Stomach (tissue), 4 donors: ENCODE measurements around the gene NAALADL2.

ENCODE experiments used
- CTCF ChIP-seq, 7 experiments: fragments of 450-650 bp in 4 of 7; fragments of 200-600 bp in 3 of 7; sonication (generic) in 3 of 7; IDR thresholded peaks; one replicate each; pipeline ENCODE4 v1.5.1; 2016 to 2019; ENCODE audit warnings: antibody characterized with exemption in 7 of 7, control low read depth in 2 of 7, mild to moderate bottlenecking in 1 of 7
- POLR2A ChIP-seq, 4 donors: fragments of 450-650 bp; IDR thresholded peaks; one replicate each; pipeline ENCODE4 v1.6.1; 2016; ENCODE audit warnings: antibody characterized with exemption in 4 of 4, control low read depth in 2 of 4, mild to moderate bottlenecking in 1 of 4, moderate library complexity in 1 of 4
- POLR2AphosphoS5 ChIP-seq, 3 donors: sonication (generic); formaldehyde crosslinking; IDR thresholded peaks; one replicate each; pipeline ENCODE4 v1.6.1; 2016; ENCODE audit warnings: antibody characterized with exemption in 3 of 3

GRCh38 chr3:175278680-175279079 is 419.5 kb downstream of the NAALADL2 start:
- no peak for TF ChIP-seq POLR2A (IDR thresholded peaks at IDR 0.05)
- no peak for TF ChIP-seq CTCF (IDR thresholded peaks at IDR 0.05)
- no peak for TF ChIP-seq POLR2AphosphoS5 (IDR thresholded peaks at IDR 0.05)
